Omental fat pad (tissue), 4 donors: ENCODE data around the gene NCOA1. TPM values are rescaled to one million over a fixed set of nuclear protein-coding genes. Genes with fewer than 3 reads are reported as not detected.

ENCODE experiments used
- ATAC-seq: fragments of 150-250 bp; one replicate; pipeline ENCODE4 v1.9.1; 2016; ENCODE audit warnings: mild to moderate bottlenecking, moderate library complexity; ENCODE audit not compliant: low FRiP score
- DNase-seq: peaks from one replicate; pipeline ENCODE4 v3.0.0-alpha.2; 2019; ENCODE audit warnings: low spot score
- CTCF ChIP-seq, 3 donors: fragments of 450-650 bp; IDR thresholded peaks; one replicate each; pipeline ENCODE4 v1.5.1; 2016 to 2017; ENCODE audit warnings: antibody characterized with exemption in 3 of 3, mild to moderate bottlenecking in 3 of 3, moderate library complexity in 2 of 3
- total RNA-seq, 4 donors: library from RNA; depleted of rRNA; stranded (reverse); fragments of >200 nt; gene quantifications; one replicate each; pipeline ENCODE4 v1.1.0, GENCODE V29; 2016

NCOA1 gene
- total RNA-seq, 4 donors from 2014 or later, result 46.8 to 80.1 (median 50.1) TPM

- no peak for TF ChIP-seq CTCF (IDR thresholded peaks at IDR 0.05)
- ATAC-seq, result no peak
- no peak for DNase-seq
These were observed 3.4 kb downstream of the NCOA1 start for GRCh38 chr2:24494410-24494809.

- ATAC-seq (no peak), DNase-seq (no peak)
- TF ChIP-seq CTCF (IDR thresholded peaks at IDR 0.05), result no peak
These were observed 4.4 kb downstream of the NCOA1 start for GRCh38 chr2:24495451-24495850.

GRCh38 chr2:24496959-24497358 lies 5.9 kb downstream of the NCOA1 start:
- ATAC-seq (no peak), DNase-seq (no peak)
- no peak for TF ChIP-seq CTCF (IDR thresholded peaks at IDR 0.05)

GRCh38 chr2:24497685-24498084 lies 6.6 kb downstream of the NCOA1 start:
- ATAC-seq, result no peak
- no peak for DNase-seq

GRCh38 chr2:24498121-24498520 lies 7.1 kb downstream of the NCOA1 start:
- DNase-seq, result no peak
- ATAC-seq, result no peak
- TF ChIP-seq CTCF (IDR thresholded peaks at IDR 0.05), result no peak

More at GRCh38 chr2:24497685-24498084, 6.6 kb downstream of the NCOA1 start:
- no peak for TF ChIP-seq CTCF (IDR thresholded peaks at IDR 0.05)

- ATAC-seq (no peak), DNase-seq (no peak)
- TF ChIP-seq CTCF (IDR thresholded peaks at IDR 0.05), result no peak
These were observed 10.8 kb downstream of the NCOA1 start for GRCh38 chr2:24501813-24502212.

- TF ChIP-seq CTCF (IDR thresholded peaks at IDR 0.05), result no peak
- ATAC-seq (no peak), DNase-seq (no peak)
These were observed 14.7 kb downstream of the NCOA1 start for GRCh38 chr2:24505534-24506275.
